Measurements from ENCODE around the gene PHOSPHO2. TPM values are rescaled to one million over a fixed set of nuclear protein-coding genes. Genes with fewer than 3 reads are reported as not detected.
"Not testable (repeated sequence)": the region's sequence is repeated elsewhere in the genome, so short reads cannot be mapped to it uniquely, and the experiment has no call there.

Gene PHOSPHO2
- total RNA-seq, 1 donor from 2014 or later: 2.4 TPM

DNA sequence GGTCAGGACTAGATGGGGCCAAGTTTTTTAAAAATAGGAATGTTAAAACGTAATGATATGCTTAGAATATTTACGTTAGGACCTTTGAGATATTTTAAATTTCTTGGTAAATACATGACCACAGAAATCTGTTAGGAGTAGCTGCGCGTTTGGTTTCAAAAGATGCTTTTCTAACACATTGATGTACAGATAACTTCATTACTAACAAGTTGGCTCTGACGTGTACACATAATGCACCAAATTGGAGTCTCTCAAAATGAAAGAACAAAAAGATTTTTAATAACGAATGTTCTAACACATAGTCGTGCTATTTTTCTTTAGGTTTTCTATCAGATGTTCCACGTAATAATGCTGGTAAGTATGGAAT, 608 bp downstream of the PHOSPHO2 start:
- FAIRE-seq: no peak
- no peak for DNase-seq (ENCODE audit: low read depth)
- TF ChIP-seq CTCF (IDR thresholded peaks at IDR 0.05; ENCODE audit: insufficient read depth, low read length, severe bottlenecking): no peak
- no peaks in the 10 kb centered on the region for H3K27me3 ChIP-seq (ENCODE audit: control insufficient read depth, insufficient read depth, low read length)
- H3K4me3 ChIP-seq (ENCODE audit: low read depth, low read length): peak overlapping the region; percentile 77
- peaks cover 2% of the 10 kb centered on the region for H3K36me3 ChIP-seq (ENCODE audit: control insufficient read depth, insufficient read depth, low read length)

- H3K36me3 ChIP-seq (ENCODE audit: control insufficient read depth, insufficient read depth, low read length): peaks cover 2% of the 10 kb centered on the region
- no peak for TF ChIP-seq CTCF (IDR thresholded peaks at IDR 0.05; ENCODE audit: insufficient read depth, low read length, severe bottlenecking)
- no peaks in the 10 kb centered on the region for H3K27me3 ChIP-seq (ENCODE audit: control insufficient read depth, insufficient read depth, low read length)
- FAIRE-seq: no peak
- no peak overlapping the region for H3K4me3 ChIP-seq (ENCODE audit: low read depth, low read length)
- no peak for DNase-seq (ENCODE audit: low read depth)
Measured at GRCh38 chr2:169696381-169696780, 2.1 kb downstream of the PHOSPHO2 start.

DNA sequence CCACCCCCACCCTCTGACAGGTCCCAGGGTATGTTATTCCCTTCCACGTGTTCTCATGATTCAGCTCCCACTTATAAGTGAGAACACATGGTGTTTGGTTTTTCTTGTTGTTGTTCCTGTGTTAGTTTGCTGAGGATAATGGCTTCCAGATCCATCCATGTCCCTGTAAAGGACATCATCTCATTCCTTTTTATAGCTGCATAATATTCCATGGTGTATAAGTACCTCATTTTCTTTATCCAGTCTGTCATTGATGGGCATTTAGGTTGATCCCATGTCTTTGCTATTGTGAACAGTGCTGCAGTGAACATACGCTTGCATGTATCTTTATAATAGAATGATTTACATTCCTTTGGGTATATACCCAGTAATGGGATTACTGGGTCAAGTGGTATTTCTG, 4.9 kb downstream of the PHOSPHO2 start:
- not testable (repeated sequence) for FAIRE-seq; H3K27me3 ChIP-seq (ENCODE audit: control insufficient read depth, insufficient read depth, low read length); DNase-seq (ENCODE audit: low read depth); H3K36me3 ChIP-seq (ENCODE audit: control insufficient read depth, insufficient read depth, low read length); H3K4me3 ChIP-seq (ENCODE audit: low read depth, low read length)

GRCh38 chr2:169702996-169703395, 8.7 kb downstream of the PHOSPHO2 start:
- peaks cover 2% of the 10 kb centered on the region for H3K36me3 ChIP-seq (ENCODE audit: control insufficient read depth, insufficient read depth, low read length)
- DNase-seq (ENCODE audit: low read depth) (no peak), FAIRE-seq (no peak)
- H3K4me3 ChIP-seq (ENCODE audit: low read depth, low read length): no peak overlapping the region
- H3K27me3 ChIP-seq (ENCODE audit: control insufficient read depth, insufficient read depth, low read length): no peaks in the 10 kb centered on the region
- no peak for TF ChIP-seq CTCF (IDR thresholded peaks at IDR 0.05; ENCODE audit: insufficient read depth, low read length, severe bottlenecking)

GRCh38 chr2:169704160-169704708, 10.0 kb downstream of the PHOSPHO2 start:
- DNase-seq (ENCODE audit: low read depth): no peak
- no peak for FAIRE-seq
- Histone ChIP-seq H3K36me3 (ENCODE audit: control insufficient read depth, insufficient read depth, low read length) (no peaks in the 10 kb centered on the region), H3K4me3 (ENCODE audit: low read depth, low read length) (no peak overlapping the region), H3K27me3 (ENCODE audit: control insufficient read depth, insufficient read depth, low read length) (no peaks in the 10 kb centered on the region)
- TF ChIP-seq CTCF (IDR thresholded peaks at IDR 0.05; ENCODE audit: insufficient read depth, low read length, severe bottlenecking): no peak

DNA sequence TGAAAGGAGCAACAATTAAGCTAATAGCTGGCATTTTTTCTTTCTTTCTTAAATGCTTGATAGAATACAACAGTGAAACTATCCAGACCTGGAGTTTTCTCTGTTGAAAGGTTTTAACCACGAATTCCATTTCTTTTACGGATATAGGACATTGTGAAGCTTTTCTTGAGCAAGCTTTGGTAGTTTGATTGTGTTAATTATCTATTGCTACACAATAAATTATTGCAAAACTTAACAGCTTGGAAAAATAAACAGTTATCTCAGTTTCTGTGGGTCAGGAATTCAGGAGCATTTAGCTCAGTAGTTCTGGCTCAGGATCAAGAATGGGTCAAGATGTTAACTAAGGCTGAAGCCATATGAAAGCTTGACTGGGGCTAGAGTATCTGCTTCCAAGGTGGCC, 11.7 kb downstream of the PHOSPHO2 start:
- DNase-seq (ENCODE audit: low read depth) (no peak), FAIRE-seq (no peak)
- Histone ChIP-seq H3K4me3 (ENCODE audit: low read depth, low read length) (no peak overlapping the region), H3K36me3 (ENCODE audit: control insufficient read depth, insufficient read depth, low read length) (no peaks in the 10 kb centered on the region), H3K27me3 (ENCODE audit: control insufficient read depth, insufficient read depth, low read length) (no peaks in the 10 kb centered on the region)
- no peak for TF ChIP-seq CTCF (IDR thresholded peaks at IDR 0.05; ENCODE audit: insufficient read depth, low read length, severe bottlenecking)
